DOHH2 (cell line): ENCODE results near the gene IREB2.
"Not testable (repeated sequence)": the region's sequence is repeated elsewhere in the genome, so short reads cannot be mapped to it uniquely, and the experiment has no call there.

Experiments used
- H3F3A ChIP-seq: fragments of 200-600 bp; sonication (generic), shearing (Covaris generic); 2 replicates; pipeline ENCODE4 v1.6.0; 2016; ENCODE audit warnings: antibody characterized with exemption, mild to moderate bottlenecking; ENCODE audit not compliant: control insufficient read depth, insufficient read depth
- H3K27ac ChIP-seq: fragments of 200-600 bp; sonication (generic); 2 replicates; pipeline ENCODE4 v1.5.1; 2014; ENCODE audit warnings: low read depth, mild to moderate bottlenecking, low read length, moderate library complexity
- H3K27me3 ChIP-seq: fragments of 200-600 bp; sonication (generic); 2 replicates; pipeline ENCODE4 v1.6.1; 2014; ENCODE audit warnings: mild to moderate bottlenecking, low read length, mixed read lengths; ENCODE audit not compliant: control insufficient read depth
- H3K36me3 ChIP-seq: fragments of 200-600 bp; sonication (generic); 2 replicates; pipeline ENCODE4 v1.6.1; 2014; ENCODE audit warnings: mild to moderate bottlenecking, low read length, moderate library complexity, mixed read lengths; ENCODE audit not compliant: control insufficient read depth
- H3K4me1 ChIP-seq: fragments of 200-600 bp; sonication (generic); 2 replicates; pipeline ENCODE4 v1.6.1; 2014; ENCODE audit warnings: mild to moderate bottlenecking, low read length, mixed read lengths; ENCODE audit not compliant: control insufficient read depth
- H3K4me2 ChIP-seq: fragments of 200-600 bp; sonication (generic); 2 replicates; pipeline ENCODE4 v1.6.0; 2014; ENCODE audit warnings: mild to moderate bottlenecking, low read length, moderate library complexity
- H3K4me3 ChIP-seq: fragments of 200-600 bp; sonication (generic); 2 replicates; pipeline ENCODE4 v1.5.1; 2014; ENCODE audit warnings: mild to moderate bottlenecking, low read length, mixed read lengths
- H3K79me2 ChIP-seq: fragments of 200-600 bp; sonication (generic); 2 replicates; pipeline ENCODE4 v1.6.1; 2014; ENCODE audit warnings: mild to moderate bottlenecking, low read length, mixed read lengths; ENCODE audit not compliant: control insufficient read depth
- H3K9me2 ChIP-seq: fragments of 200-600 bp; sonication (generic); replicated peaks from 2 replicates; pipeline ENCODE4 v1.6.1; 2014; ENCODE audit warnings: mild to moderate bottlenecking, low read length, mixed read lengths; ENCODE audit not compliant: control insufficient read depth
- H3K9me3 ChIP-seq: fragments of 200-600 bp; sonication (generic); 2 replicates; pipeline ENCODE4 v1.6.1; 2014; ENCODE audit warnings: antibody characterized with exemption, low read length, mixed read lengths; ENCODE audit not compliant: control insufficient read depth, insufficient read depth
- H4K20me1 ChIP-seq: fragments of 200-600 bp; sonication (generic); 2 replicates; pipeline ENCODE4 v1.6.0; 2014; ENCODE audit warnings: low read depth, mild to moderate bottlenecking, antibody characterized with exemption, low read length, moderate library complexity; ENCODE audit not compliant: control insufficient read depth, insufficient read depth
- CTCF ChIP-seq: fragments of 200-600 bp; sonication (generic); IDR thresholded peaks from one replicate; pipeline ENCODE4 v1.5.1; 2014; ENCODE audit warnings: antibody characterized with exemption, mild to moderate bottlenecking, low read depth, low read length; ENCODE audit not compliant: poor library complexity, severe bottlenecking
- EZH2phosphoT487 ChIP-seq: fragments of 200-600 bp; sonication (generic); IDR thresholded peaks from 2 replicates; pipeline ENCODE4 v1.6.1; 2017; ENCODE audit warnings: borderline replicate concordance, mild to moderate bottlenecking, antibody characterized with exemption, low read length, moderate library complexity, mixed read lengths

The IREB2 gene

GRCh38 chr15:78538358-78538757 lies 100.3 kb downstream of the IREB2 start:
- no peak for TF ChIP-seq EZH2phosphoT487
- Histone ChIP-seq H3K4me1 (peaks cover 16% of the 10 kb centered on the region), H3K79me2 (peaks cover 36% of the 10 kb centered on the region), H3F3A (0 out of 2 replicates have a peak, but pooled peaks cover 3% of the 10 kb centered on the region), H3K36me3 (peaks cover 25% of the 10 kb centered on the region), H4K20me1 (peaks cover 5% of the 10 kb centered on the region; the same call in 1 of the 2 replicates), H3K9me2 (no peaks in the 10 kb centered on the region), H3K27ac (no peak overlapping the region), H3K4me3 (no peak overlapping the region), H3K27me3 (no peaks in the 10 kb centered on the region), H3K4me2 (no peak overlapping the region), H3K9me3 (no peaks in the 10 kb centered on the region)

- peak overlapping the region; percentile 47; the same call in 1 of the 2 replicates for H3K27ac ChIP-seq
- peaks cover 38% of the 10 kb centered on the region for H3K36me3 ChIP-seq
- H3K4me1 ChIP-seq: peaks cover 16% of the 10 kb centered on the region
- H4K20me1 ChIP-seq, H3K27me3 ChIP-seq, H3F3A ChIP-seq, H3K9me2 ChIP-seq, H3K9me3 ChIP-seq: not testable (repeated sequence)
- H3K79me2 ChIP-seq: peaks cover 40% of the 10 kb centered on the region
- H3K4me2 ChIP-seq: peak overlapping the region; percentile 84
- H3K4me3 ChIP-seq: peak overlapping the region; percentile 92
Observed at GRCh38 chr15:78539464-78540140, 101.6 kb downstream of the IREB2 start.

DNA sequence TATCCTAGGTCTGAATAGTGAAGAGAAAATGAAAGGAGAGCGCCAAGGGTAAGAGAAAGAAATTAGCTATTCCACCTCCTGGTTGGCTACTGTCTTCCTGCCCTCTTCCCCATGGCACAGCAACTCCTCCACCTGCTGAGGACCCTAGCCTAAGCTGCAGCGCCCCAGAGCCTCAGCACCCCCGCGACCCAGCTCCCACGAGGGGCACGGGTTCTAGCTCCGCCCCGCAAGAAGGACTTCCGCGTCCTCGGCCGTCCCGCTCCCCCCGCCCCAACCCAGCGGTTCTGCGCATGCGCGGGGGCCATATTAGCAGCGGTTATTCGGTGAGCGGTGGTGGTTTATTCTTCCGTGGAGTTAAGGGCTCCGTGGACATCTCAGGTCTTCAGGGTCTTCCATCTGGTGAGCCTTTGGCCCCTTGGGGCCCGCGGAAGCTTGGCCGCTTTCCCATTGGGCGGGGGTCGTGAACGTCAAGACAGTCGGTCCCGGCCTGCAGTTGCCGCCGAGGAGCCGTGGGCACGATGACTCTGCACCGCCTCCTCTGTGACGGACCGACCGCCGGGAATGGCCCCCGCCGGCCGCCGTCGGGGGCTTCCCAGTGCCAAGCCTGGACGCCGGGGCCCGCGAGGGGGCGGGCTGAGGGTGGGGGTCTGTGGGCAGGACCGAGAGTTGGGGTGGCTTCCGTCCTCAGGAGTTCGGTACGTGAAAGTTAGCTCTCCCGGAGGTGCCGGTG lies 102.3 kb downstream of the IREB2 start, which contains the start of gene PSMA4:
PSMA4 (plus strand) TSS at position 304 of the 730 bp plus-strand sequence. CDS start 1,484 bp downstream, outside the sequence.
- peak within 1 kb of the TSS; percentile 84 for H3K4me2 ChIP-seq
- H3K4me3 ChIP-seq: peak within 1 kb of the TSS; percentile 92
- H3K4me1 ChIP-seq: peaks cover 16% of the 10 kb centered on the region
- H3K9me3 ChIP-seq: no peaks in the 10 kb centered on the region
- H3K9me2 ChIP-seq: no peaks in the 10 kb centered on the region
- no peaks in the 10 kb centered on the region for H3K27me3 ChIP-seq
- peaks cover 5% of the 10 kb centered on the region; the same call in 1 of the 2 replicates for H4K20me1 ChIP-seq
- TF ChIP-seq CTCF: no peak
- TF ChIP-seq EZH2phosphoT487: no peak
- H3K79me2 ChIP-seq: peaks cover 40% of the 10 kb centered on the region
- peak within 1 kb of the TSS; percentile 47 for H3K27ac ChIP-seq
- H3K36me3 ChIP-seq: peaks cover 45% of the 10 kb centered on the region
- 0 out of 2 replicates have a peak, but pooled peaks cover 6% of the 10 kb centered on the region for H3F3A ChIP-seq

GRCh38 chr15:78540871-78541743 lies 103.1 kb downstream of the IREB2 start:
- 0 out of 2 replicates have a peak, but pooled peaks cover 6% of the 10 kb centered on the region for H3F3A ChIP-seq
- H3K36me3 ChIP-seq: peaks cover 53% of the 10 kb centered on the region
- H3K4me3 ChIP-seq: peak overlapping the region; percentile 92
- peak overlapping the region; percentile 47 for H3K27ac ChIP-seq
- H3K27me3 ChIP-seq: no peaks in the 10 kb centered on the region
- no peak for TF ChIP-seq EZH2phosphoT487
- TF ChIP-seq CTCF: no peak
- H3K9me3 ChIP-seq: no peaks in the 10 kb centered on the region
- peaks cover 40% of the 10 kb centered on the region for H3K79me2 ChIP-seq
- peaks cover 16% of the 10 kb centered on the region for H3K4me1 ChIP-seq
- H3K4me2 ChIP-seq: peak overlapping the region; percentile 84
- H4K20me1 ChIP-seq: peaks cover 5% of the 10 kb centered on the region; the same call in 1 of the 2 replicates
- no peaks in the 10 kb centered on the region for H3K9me2 ChIP-seq
